Anterior cingulate cortex (tissue), 58 donors: Measurements from ENCODE around the gene PLIN5.
A peak's percentile ranks its signal among the peaks of the same experiment; 100 is the strongest.

ENCODE experiments used
- DNase-seq, 58 donors: peaks; one replicate each; lab custom pipeline; 2025; lab: John Stamatoyannopoulos, UW

Gene PLIN5

GRCh38 chr19:4493929-4494690 is 40.9 kb downstream of the PLIN5 start:
- no peak for DNase-seq

DNA sequence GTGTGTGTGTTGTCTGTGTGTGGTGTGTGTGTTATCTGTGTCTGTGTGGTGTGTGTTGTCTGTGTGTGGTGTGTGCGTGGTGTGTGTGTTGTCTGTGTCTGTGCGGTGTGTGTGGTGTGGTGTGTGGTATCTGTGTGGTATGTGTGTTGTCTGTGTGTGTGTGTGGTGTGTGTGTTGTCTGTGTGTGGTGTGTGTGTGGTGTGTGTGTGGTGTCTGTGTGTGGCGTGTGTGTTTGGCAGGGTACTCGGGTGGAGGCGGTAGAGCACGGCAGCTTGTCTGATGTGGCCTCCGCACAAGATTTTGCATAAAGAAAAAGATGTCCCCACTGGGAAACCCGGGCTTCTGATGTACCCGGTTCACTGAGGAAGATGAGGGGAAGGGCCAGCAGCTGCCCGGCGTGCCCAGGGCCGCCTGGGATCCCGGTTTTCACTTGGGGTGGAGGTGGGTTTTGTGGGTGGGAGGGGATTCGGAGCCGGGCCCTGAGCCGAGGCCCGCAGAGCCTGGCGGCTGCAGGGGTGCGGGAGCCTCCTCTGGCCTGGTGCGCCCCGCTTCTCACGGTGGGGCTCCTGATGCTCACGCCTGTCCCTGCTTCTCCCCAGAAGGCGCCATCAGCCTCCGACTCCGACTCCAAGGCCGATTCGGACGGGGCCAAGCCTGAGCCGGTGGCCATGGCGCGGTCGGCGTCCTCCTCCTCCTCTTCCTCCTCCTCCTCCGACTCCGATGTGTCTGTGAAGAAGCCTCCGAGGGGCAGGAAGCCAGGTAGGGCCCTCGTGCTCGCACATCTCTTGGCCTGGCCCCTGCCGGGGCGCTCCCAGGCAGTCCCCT is 41.7 kb downstream of the PLIN5 start:
- DNase-seq: peak in 13 of 58 donors; percentile 7 to 46 (median 17)

- no peak for DNase-seq
Measured at GRCh38 chr19:4492337-4493103, 42.5 kb downstream of the PLIN5 start.

GRCh38 chr19:4491446-4491845 is 43.6 kb downstream of the PLIN5 start:
- no peak for DNase-seq

GRCh38 chr19:4488496-4488895 is 46.5 kb downstream of the PLIN5 start:
- DNase-seq: no peak

DNA sequence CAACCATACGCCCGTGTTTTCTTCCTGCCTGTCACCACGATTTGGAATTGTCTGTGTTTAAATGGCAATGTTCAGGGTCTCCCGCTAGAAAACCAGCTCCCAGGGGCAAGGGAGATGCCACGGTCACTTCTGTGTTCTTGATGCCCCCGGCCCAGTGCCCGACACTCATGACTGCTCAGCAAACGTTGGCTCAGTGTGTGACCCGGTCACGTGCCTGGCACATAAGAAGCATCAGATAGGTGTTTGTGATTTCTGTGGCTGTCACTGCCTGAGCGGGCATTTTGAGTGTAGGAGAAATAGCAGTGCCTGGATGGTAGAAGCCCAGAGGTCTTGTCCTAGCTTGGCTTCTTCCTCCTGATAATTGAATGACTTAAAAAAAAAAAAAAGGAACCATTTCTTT is 47.5 kb downstream of the PLIN5 start:
- no peak for DNase-seq

DNA sequence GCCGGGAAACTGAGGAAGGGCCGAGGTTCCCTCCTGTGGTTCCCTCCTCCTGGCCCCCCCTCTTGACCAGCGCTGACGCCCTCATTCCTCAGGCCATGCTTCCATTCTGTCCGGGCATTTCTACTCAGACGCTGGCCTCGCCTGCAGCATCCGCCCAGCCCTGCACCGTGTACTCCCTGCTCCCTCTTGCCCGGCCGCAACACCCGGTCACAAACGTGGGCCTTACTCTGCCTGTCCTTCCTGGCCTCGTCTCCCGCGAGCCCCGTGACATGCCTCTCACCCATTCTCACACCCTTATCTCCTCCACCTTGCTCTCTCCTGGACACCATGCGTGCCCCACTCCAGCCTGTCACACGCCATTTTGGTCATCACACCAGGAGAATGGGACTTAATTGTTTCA is 51.6 kb downstream of the PLIN5 start:
- no peak for DNase-seq

DNA sequence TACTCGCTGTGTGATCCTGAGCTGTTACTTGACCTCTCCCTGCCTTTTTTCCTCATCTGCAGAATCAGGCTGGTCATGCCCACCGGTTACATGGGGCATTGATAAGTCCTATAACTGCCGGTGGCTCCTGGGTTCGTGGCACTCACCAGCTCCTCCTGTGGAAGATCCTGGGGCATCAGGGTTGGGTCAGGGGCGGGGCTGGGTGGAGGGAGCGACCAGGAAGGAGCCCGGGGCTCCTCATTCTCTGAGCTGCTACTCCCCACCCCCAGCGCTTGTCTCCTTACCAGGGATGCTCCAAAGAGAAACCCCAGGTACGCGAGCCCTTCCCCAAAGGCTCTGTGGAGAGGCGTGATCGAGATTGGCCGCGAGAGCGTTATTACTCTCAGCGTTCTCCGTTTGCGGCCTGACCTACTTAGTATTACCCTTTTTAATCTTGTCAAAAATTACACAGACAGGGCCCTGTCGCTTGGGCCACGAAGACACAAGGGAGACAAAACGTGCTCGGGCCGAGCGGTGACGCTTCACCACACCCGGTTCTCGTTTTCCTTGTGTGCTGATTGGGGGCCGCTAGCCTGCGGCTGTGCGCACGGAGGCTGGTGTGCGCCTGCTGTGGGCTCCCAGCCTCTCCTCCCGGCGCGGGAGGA is 52.2 kb downstream of the PLIN5 start:
- no peak for DNase-seq

GRCh38 chr19:4477034-4477801 is 57.8 kb downstream of the PLIN5 start:
- peak in 5 of 58 donors; percentile 3 to 48 (median 15) for DNase-seq

- DNase-seq: peak in 53 of 58 donors; percentile 9 to 82 (median 51)
Measured at GRCh38 chr19:4474514-4475022, 60.5 kb downstream of the PLIN5 start.

DNA sequence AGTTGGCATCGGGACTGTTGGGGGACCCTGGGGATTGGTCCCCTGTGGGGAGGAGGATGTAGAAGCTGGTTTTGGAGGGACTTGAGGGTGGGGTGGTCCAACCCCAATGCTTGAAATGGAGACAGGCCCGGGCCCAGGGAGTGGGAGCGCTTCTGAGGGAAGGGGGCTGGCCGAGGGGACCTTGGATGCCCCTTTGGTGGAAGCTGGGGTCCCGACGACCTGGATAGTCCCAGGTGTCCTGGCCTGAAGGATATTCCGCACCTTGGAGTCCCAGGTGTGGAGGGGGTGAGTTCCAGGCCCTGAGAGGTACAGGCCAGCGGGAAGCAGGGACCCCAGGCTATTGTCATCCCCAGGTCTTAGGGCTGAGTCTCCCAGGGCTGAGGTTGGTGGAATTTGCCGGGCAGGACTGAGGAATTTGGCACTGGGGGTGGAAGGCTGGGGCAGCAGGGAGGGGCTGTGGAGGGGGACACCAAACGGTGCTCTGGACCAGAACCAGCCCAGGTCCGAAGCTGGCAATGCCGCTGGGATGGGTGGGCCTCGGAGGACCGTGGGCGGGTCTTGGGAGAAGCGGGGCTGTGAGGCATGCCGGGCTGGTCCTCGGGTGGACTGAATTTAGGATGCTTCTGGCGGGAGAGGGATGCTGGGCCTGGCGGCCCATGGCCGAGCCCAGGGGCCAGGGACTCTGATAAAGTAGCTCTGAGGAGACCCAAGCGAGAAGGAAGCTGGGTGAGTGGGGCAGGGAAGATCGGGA is 61.1 kb downstream of the PLIN5 start:
- DNase-seq: peak in 1 of 58 donors; percentile 22

- no peak for DNase-seq
Measured at GRCh38 chr19:4473011-4473762, 61.8 kb downstream of the PLIN5 start.
